AG04450 (cell line): ENCODE data around the gene DNPEP. TPM values are rescaled to one million over a fixed set of nuclear protein-coding genes. Genes with fewer than 3 reads are reported as not detected.

Experiments
- CTCF ChIA-PET: fragments of 300-600, 350-600 bp; formaldehyde crosslinking; extraction: SDS; loops from one replicate; lab custom pipeline; 2022; ENCODE audit warnings: antibody characterized with exemption, inconsistent platforms; lab: Charles Lee
- POLR2A ChIA-PET: fragments of 350-600 bp; formaldehyde crosslinking; extraction: SDS; loops from one replicate; lab custom pipeline; 2021; ENCODE audit warnings: antibody characterized with exemption, inconsistent platforms; lab: Yijun Ruan, JAX
- DNase-seq: peaks from one replicate; pipeline ENCODE4 v3.0.0-alpha.2; 2011; ENCODE audit warnings: low read depth, low spot score
- H3K27ac ChIP-seq: one replicate; pipeline ENCODE4 v1.5.1; 2012; ENCODE audit warnings: low read depth, low read length, control low read depth
- H3K27me3 ChIP-seq: one replicate; pipeline ENCODE4 v1.6.0; 2012; ENCODE audit warnings: low read length; ENCODE audit not compliant: control insufficient read depth, insufficient read depth
- H3K4me3 ChIP-seq: 2 replicates; pipeline ENCODE4 v1.5.1; 2011; ENCODE audit warnings: mild to moderate bottlenecking, low read depth, low read length, control low read depth
- H3K9me3 ChIP-seq: 2 replicates; pipeline ENCODE4 v1.5.1; 2012; ENCODE audit warnings: low read length; ENCODE audit not compliant: control insufficient read depth, insufficient read depth
- polyA plus RNA-seq: library from polyadenylated mRNA; depleted of rRNA; stranded (reverse); fragments of >200 nt; gene quantifications from 2 replicates; pipeline ENCODE4 v1.2.3, GENCODE V29; 2011
- TF ChIP-seq, protein P1 (sequence below): IDR thresholded peaks from 2 replicates; pipeline ENCODE4 v1.5.1; 2011; ENCODE audit warnings: low read depth, low read length, control low read depth, inconsistent platforms

Gene DNPEP
- polyA plus RNA-seq, 1 experiment = 41.5 TPM

DNA sequence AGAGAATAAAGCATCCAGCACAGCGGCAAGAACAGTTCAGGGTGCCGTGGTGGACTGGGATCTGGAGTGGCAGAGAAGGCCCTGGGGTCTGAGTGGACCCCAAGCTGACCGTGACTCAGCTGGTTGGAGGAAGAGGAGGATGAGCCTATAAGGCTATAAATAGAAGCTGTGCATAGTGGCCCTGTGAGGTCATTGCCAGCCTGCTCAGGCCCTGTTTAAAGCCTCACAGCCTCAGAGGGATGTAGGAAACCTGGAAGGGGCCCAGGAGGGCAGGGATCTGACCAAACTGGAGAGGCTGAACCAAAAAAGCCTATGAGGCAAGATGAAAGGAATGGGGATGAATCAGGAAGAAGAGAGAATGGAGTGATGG is 19.1 kb upstream of the DNPEP start:
- Histone ChIP-seq H3K27ac (peak overlapping the region; percentile 93), H3K9me3 (0 out of 2 replicates have a peak, but pooled peaks cover 2% of the 10 kb centered on the region), H3K27me3 (no peaks in the 10 kb centered on the region), H3K4me3 (no peak overlapping the region)
- DNase-seq = peak; percentile 88
- ChIA-PET CTCF (no interaction called here), POLR2A (interaction anchor here (0.8 kb wide), 1 partner anchor 46 kb away, joined by 3 read pairs; no protein-coding TSS in a partner anchor)
- TF ChIP-seq, protein P1, sequence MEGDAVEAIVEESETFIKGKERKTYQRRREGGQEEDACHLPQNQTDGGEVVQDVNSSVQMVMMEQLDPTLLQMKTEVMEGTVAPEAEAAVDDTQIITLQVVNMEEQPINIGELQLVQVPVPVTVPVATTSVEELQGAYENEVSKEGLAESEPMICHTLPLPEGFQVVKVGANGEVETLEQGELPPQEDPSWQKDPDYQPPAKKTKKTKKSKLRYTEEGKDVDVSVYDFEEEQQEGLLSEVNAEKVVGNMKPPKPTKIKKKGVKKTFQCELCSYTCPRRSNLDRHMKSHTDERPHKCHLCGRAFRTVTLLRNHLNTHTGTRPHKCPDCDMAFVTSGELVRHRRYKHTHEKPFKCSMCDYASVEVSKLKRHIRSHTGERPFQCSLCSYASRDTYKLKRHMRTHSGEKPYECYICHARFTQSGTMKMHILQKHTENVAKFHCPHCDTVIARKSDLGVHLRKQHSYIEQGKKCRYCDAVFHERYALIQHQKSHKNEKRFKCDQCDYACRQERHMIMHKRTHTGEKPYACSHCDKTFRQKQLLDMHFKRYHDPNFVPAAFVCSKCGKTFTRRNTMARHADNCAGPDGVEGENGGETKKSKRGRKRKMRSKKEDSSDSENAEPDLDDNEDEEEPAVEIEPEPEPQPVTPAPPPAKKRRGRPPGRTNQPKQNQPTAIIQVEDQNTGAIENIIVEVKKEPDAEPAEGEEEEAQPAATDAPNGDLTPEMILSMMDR = no peak

DNA sequence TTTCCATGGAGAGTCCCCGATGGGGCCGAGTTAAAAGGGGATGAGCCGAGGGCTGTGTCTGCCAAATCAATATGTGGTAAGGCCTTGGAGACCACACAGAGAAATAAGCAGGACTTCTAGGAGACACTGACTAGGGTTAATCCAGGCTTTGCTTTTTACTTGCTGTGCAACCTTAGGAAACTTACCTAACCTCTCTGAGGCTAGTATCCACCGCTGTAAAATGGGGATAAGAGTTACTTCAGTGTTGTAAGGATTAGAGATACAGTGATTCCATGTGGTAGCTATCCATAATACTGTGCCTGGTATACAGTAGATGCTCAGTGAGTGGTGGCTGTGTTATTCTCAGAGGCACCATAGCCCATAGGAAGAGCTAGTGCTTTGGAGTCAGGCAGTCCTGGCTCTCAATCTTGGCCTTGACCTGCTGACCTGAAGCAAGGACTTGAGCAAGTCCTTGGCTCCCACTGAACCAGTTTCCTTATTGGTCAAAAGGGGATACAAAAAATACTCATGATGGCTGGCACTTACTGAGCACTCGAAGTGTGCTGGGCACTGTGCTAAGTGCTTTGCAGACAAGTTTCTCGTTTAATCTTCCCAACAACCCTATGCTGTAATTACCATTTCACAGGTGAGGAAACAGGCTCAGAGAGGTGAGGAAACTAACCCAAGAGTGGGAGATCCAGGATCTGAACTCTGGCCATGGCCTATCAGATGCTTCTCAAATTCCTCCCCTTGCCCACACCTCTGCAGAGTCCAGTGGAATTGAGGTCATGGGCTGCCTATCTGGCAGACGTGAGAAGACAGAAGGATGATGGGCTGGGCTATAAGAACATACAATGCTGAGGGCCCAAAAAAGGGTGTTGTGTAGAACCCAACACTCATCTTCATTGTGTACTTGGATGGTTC is 18.5 kb upstream of the DNPEP start:
- ChIA-PET CTCF (interaction anchor here (1.0 to 7.0 kb wide), 2 partner anchors 122 to 154 kb away, joined by 6 to 270 read pairs; no protein-coding TSS in a partner anchor), POLR2A (interaction anchor here (0.7 to 0.8 kb wide), 2 partner anchors 47 to 728 kb away, joined by 3 read pairs; no protein-coding TSS in a partner anchor)
- no peak for DNase-seq
- peak overlapping the region; percentile 93 for H3K27ac ChIP-seq
- TF ChIP-seq, protein P1 = no peak
- H3K4me3 ChIP-seq = no peak overlapping the region
- no peaks in the 10 kb centered on the region for H3K27me3 ChIP-seq
- H3K9me3 ChIP-seq = no peaks in the 10 kb centered on the region

DNA sequence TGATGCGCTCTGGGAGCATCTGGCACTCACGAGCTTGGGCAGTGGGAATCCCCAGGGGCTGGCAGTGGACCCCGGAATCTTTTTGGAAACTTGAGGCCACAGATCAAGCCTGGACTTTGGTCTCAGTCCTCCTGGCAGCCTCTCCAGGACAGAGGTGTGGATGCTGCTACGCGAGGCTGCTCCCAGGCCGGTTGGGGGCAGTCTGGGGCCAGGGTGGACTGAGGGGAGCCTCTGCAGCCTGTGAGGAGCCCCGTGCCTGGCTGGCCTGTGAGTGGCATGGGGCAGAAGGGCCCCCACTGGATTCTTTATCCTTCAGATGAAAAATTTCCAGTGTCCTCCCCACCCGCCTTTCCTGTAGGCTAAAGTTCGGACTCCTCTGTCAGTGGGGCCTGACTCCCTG is 17.7 kb upstream of the DNPEP start:
- H3K4me3 ChIP-seq = no peak overlapping the region
- TF ChIP-seq, protein P1 = peak; percentile 28; the same call in 1 of the 2 replicates
- ChIA-PET POLR2A (interaction anchor here (0.7 kb wide), 1 partner anchor 729 kb away, joined by 3 read pairs; no protein-coding TSS in a partner anchor), CTCF (interaction anchor here (1.0 to 7.0 kb wide), 8 partner anchors 15 to 237 kb away, joined by 3 to 270 read pairs (median 8); partner anchors contain the start of gene DNPEP)
- DNase-seq = no peak
- no peaks in the 10 kb centered on the region for H3K9me3 ChIP-seq
- no peaks in the 10 kb centered on the region for H3K27me3 ChIP-seq
- no peak overlapping the region for H3K27ac ChIP-seq

DNA sequence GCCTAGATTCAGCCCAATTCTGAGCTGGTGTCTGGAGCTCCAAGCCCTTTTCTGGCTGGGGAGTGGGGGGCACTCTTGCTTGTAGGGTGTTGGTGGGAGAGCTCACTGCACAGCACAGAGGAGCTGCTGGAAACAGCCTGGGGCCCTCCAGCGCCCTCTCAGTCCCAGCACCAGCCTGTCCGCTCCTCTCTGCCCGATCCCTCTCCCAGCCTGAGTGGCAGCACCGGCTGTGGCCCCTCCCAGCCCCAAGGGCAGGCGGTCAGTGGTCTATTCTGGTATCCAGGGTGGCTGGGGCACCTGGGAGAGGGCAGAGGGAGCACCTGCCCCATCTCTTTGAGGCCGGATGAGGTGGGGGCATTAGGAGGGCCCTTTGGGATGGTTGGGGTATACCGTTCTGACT is 17.2 kb upstream of the DNPEP start:
- ChIA-PET POLR2A (interaction anchor here (0.7 to 1.8 kb wide), 2 partner anchors 51 to 729 kb away, joined by 3 to 4 read pairs; no protein-coding TSS in a partner anchor), CTCF (interaction anchor here (0.9 to 7.0 kb wide), 13 partner anchors 8 to 238 kb away, joined by 3 to 270 read pairs (median 7); partner anchors contain the start of gene DNPEP)
- DNase-seq = no peak
- TF ChIP-seq, protein P1 = 0 out of 2 replicates have a peak, but pooled peaks have one; percentile 2
- no peaks in the 10 kb centered on the region for H3K9me3 ChIP-seq
- H3K27me3 ChIP-seq = no peaks in the 10 kb centered on the region
- no peak overlapping the region for H3K4me3 ChIP-seq
- no peak overlapping the region for H3K27ac ChIP-seq
